Measurements from ENCODE around the gene C2orf49. TPM values are rescaled to one million over a fixed set of nuclear protein-coding genes. Genes with fewer than 3 reads are reported as not detected.

C2orf49 gene
- total RNA-seq, 1 donor from 2014 or later = 21.2 TPM

DNA sequence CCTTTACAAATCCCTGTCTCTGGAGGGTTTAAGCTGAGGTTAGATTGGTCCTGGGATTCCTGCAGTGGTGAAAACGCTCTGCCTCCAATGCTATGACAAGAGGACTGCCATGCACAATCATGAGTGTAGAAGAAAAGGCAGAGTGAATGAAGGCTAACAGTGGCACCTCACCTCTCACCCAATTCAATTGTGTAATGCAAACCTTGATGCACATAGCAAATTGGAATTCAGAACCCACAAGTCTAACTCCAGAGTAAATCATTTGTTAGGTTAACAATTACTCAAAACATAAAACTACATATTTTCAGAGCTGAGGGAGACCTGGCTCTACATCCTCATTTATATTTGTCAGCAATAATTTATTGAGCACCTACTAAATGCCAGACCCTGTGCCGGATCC, 9.7 kb upstream of the C2orf49 start:
- peak; percentile 37 for DNase-seq (ENCODE audit: low read depth)
- TF ChIP-seq, protein P1, sequence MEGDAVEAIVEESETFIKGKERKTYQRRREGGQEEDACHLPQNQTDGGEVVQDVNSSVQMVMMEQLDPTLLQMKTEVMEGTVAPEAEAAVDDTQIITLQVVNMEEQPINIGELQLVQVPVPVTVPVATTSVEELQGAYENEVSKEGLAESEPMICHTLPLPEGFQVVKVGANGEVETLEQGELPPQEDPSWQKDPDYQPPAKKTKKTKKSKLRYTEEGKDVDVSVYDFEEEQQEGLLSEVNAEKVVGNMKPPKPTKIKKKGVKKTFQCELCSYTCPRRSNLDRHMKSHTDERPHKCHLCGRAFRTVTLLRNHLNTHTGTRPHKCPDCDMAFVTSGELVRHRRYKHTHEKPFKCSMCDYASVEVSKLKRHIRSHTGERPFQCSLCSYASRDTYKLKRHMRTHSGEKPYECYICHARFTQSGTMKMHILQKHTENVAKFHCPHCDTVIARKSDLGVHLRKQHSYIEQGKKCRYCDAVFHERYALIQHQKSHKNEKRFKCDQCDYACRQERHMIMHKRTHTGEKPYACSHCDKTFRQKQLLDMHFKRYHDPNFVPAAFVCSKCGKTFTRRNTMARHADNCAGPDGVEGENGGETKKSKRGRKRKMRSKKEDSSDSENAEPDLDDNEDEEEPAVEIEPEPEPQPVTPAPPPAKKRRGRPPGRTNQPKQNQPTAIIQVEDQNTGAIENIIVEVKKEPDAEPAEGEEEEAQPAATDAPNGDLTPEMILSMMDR (conservative IDR thresholded peaks at IDR 0.05; ENCODE audit: low read depth, low read length) = no peak
- peak overlapping the region; percentile 80 for H3K4me3 ChIP-seq (ENCODE audit: low read depth, low read length)

DNA sequence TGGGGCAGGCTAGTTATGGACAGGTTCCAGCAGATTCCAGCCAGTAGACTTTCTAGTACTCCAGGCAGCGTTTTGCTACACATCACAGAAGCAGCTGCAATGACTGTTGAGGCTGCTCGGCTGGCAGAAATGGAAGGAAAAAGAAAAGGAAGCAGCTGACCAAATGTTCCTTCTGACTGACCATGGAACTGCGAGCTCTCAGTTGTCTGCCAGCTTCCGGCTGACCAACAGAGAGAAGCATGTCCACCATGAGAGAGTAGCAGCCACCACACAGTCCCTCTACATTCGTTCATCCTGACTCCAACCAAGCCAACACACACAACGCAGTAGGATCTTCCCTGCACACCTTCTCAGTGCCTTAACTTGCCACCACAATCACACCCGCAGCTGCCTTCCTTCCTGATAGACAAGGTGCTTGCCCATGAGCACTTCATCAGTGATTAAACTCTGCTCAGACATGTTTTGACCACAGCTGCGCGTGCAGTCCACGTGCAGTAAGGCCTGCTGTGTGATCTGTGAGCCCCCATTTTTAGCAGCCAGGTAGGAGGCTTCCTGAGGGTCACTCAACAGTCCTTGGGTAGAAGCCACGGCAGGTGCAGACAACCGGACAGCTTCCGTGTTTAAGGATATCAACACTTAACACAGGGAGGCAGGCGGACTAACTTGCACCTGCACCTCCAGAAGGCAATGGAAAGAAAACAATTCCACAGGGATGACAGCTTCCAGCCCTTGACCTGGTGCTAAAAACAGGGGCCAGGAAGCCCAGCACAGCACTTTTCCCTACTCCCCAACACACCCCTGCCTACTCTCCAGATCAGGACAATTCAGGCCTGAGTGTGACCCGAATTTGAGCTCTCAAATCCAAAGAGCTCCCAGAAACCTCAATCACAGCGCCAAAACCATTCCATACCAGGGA, 8.8 kb upstream of the C2orf49 start:
- DNase-seq (ENCODE audit: low read depth) = peak; percentile 60
- TF ChIP-seq, protein P1 (conservative IDR thresholded peaks at IDR 0.05; ENCODE audit: low read depth, low read length) = no peak
- peak overlapping the region; percentile 80 for H3K4me3 ChIP-seq (ENCODE audit: low read depth, low read length)

DNA sequence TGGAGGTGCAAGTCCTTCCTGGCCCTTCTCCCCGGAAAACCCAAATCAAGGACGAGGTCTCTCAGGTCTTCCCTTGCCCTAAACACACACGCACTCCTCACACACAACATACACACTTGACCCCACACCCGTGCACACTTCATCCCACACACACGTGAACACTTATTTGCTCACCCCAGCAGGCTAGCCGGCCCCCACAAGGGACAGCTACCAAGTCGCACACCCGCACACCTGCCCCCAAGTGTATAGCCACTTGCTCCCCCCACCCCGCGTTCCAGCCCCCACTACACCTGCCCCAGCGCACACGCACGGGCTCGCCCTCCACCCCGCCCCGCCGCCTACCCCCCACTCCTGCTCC, 8.2 kb upstream of the C2orf49 start:
- peak overlapping the region; percentile 80 for H3K4me3 ChIP-seq (ENCODE audit: low read depth, low read length)
- no peak for DNase-seq (ENCODE audit: low read depth)
- TF ChIP-seq, protein P1 (conservative IDR thresholded peaks at IDR 0.05; ENCODE audit: low read depth, low read length) = no peak

DNA sequence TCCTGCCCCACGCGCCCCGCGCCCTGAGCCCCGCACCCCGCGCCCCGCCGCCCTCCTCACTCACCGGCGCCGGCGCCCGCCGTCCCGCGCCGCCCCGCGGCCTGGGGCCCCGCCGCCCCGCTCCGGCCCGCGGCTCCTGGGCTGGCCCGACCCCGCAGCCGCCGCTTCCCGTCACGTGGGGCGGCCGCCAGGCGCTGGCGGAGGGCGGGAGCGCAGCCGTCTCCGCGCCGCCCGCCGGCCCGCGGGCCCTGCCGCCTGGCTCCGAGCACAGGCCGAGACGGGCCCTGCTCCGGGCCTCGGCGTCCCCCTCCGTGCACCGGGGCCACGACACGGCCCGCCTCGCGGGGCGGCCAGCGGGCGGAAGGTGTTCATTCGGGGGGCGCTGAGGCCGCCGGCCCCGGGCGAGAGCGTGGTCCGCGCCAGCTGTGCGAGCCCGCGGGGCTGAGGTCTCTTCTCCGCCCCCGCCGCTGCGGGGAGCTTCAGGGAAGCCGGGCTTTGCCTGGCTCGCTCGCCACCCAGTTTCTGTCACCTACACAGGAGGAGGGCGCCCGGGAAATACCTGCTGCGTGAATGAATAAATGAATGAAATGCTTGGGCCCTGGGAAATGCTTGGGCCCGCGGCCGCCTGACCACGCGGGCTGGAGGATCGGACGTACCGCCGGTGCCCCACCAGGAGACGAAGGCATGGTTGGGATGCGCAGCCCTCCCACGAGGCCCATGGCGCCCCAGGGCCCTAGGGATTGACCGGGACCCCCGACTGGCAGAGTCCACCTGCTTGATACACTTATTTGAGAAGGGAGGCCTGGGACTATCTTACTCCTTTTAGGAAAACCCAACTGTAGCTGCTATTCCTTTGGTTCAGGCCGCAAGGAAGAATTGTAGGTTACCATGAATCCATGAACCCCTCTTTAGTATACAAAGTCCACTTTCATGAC, 7.5 kb upstream of the C2orf49 start, which contains the start of gene TGFBRAP1:
Gene TGFBRAP1 (minus strand): TSS at position 175 of the 935 bp plus-strand sequence. CDS start 21,434 bp downstream, outside the sequence.
- H3K4me3 ChIP-seq (ENCODE audit: low read depth, low read length) = peak within 1 kb of the TSS; percentile 80
- DNase-seq (ENCODE audit: low read depth) = no peak
- TF ChIP-seq, protein P1 (conservative IDR thresholded peaks at IDR 0.05; ENCODE audit: low read depth, low read length) = no peak

DNA sequence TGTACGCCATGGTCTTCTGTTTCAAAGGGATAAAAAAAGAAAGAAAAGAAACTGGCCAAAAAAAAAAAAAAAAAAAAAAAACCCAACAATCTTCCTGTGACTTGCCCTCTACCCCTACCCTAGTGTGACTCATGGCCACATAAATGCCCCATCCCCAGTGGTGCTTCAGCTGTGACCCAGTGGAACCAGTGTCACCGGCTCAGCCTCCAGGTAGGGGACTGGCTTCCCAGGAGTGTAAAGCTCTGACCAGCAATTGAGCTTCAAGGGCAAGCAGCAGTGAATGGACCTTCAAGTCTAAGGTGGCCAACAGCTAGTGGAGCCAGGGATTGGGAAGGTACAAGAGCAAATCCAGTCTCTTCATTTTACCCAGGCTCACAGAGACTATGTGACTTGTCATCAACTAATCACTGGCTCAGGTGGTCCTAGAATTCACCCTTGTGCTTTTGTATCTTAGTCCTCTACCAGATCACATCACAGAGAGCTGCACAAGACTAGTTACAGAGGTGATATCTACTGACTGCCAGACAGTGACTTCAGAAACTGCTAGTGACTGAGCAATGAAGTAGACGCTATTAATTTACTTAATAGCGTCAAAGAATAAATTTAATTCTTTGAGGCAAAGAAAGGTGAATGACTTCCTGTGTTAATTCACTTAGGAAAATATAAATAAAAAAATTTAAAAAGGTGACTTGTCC, 6.5 kb upstream of the C2orf49 start:
- DNase-seq (ENCODE audit: low read depth) = no peak
- H3K4me3 ChIP-seq (ENCODE audit: low read depth, low read length) = peak overlapping the region; percentile 65
- TF ChIP-seq, protein P1 (conservative IDR thresholded peaks at IDR 0.05; ENCODE audit: low read depth, low read length) = no peak

DNA sequence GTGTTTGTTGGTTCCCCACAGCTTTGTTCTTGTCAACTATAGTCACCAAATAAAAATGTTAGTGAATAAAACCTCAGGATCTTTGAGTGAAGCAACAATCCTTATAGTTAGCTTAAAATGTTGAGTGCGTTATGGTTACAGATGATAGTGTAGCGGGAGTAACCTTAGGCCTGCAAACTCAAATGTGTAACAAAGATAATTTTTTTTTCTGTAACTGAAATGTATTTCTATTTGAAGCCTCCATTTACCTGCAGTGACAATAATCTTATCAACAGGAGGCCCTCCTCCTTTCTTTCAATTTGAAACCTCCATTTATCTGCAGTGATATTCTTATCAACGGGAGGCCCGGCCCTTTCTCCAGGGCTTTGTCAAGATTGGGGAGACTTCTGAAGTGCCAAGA, 3.1 kb upstream of the C2orf49 start:
- H3K4me3 ChIP-seq (ENCODE audit: low read depth, low read length) = no peak overlapping the region
- TF ChIP-seq, protein P1 (conservative IDR thresholded peaks at IDR 0.05; ENCODE audit: low read depth, low read length) = no peak
- DNase-seq (ENCODE audit: low read depth) = no peak
